IMR-90 (cell line): ENCODE data around the gene PIEZO2. TPM values are rescaled to one million over a fixed set of nuclear protein-coding genes. Genes with fewer than 3 reads are reported as not detected.

ENCODE experiments used
- ATAC-seq: fragments of 200-7000 bp; cut with Tn5 transposase; 2 replicates; pipeline ENCODE4 v1.9.1; 2020; ENCODE audit warnings: low read depth, mild to moderate bottlenecking, moderate library complexity
- BruUV-seq: library from RNA; stranded (reverse); fragments of 400-500 nt; replicated peaks from 2 replicates; lab custom pipeline; 2021; lab: Mats Ljungman, UMichigan
- CTCF ChIA-PET: fragments of 300-600 bp; formaldehyde crosslinking; extraction: SDS; loops from one replicate; lab custom pipeline; 2021; ENCODE audit warnings: antibody characterized with exemption; lab: Yijun Ruan, JAX
- POLR2A ChIA-PET: fragments of 300-600 bp; sonication (Branson Sonifier 250); formaldehyde crosslinking; loops from one replicate; lab custom pipeline; 2022; ENCODE audit warnings: antibody characterized with exemption; ENCODE audit not compliant: unreplicated experiment; lab: Charles Lee
- DNase-seq: peaks from one replicate; pipeline ENCODE4 v3.0.0; 2013
- H2AFZ ChIP-seq: replicated peaks from 2 replicates; pipeline ENCODE3; 2013; ENCODE audit warnings: low read length, mild to moderate bottlenecking; ENCODE audit not compliant: poor library complexity
- H2AK5ac ChIP-seq: 2 replicates; pipeline ENCODE4 v1.6.1; 2013; ENCODE audit warnings: low read depth, low read length, inconsistent platforms
- H2AK9ac ChIP-seq: replicated peaks from 2 replicates; pipeline ENCODE3; 2013; ENCODE audit warnings: mild to moderate bottlenecking, low read depth, low read length, moderate library complexity; ENCODE audit not compliant: poor library complexity
- H2BK120ac ChIP-seq: 2 replicates; pipeline ENCODE4 v1.6.1; 2013; ENCODE audit warnings: low read depth, low read length, inconsistent platforms
- H2BK15ac ChIP-seq: 3 replicates; pipeline ENCODE4 v1.6.1; 2013; ENCODE audit warnings: low read depth, low read length, inconsistent platforms
- H2BK20ac ChIP-seq: 2 replicates; pipeline ENCODE4 v1.6.1; 2013; ENCODE audit warnings: low read depth, mild to moderate bottlenecking, inconsistent platforms, low read length, moderate library complexity
- H2BK5ac ChIP-seq: 2 replicates; pipeline ENCODE4 v1.6.1; 2013; ENCODE audit warnings: mild to moderate bottlenecking, low read depth, low read length, inconsistent platforms; ENCODE audit not compliant: poor library complexity, severe bottlenecking
- H3K14ac ChIP-seq: replicated peaks from 2 replicates; pipeline ENCODE4 v1.6.1; 2013; ENCODE audit warnings: low read depth, low read length, inconsistent platforms
- H3K18ac ChIP-seq: 2 replicates; pipeline ENCODE4 v1.6.1; 2013; ENCODE audit warnings: low read depth, low read length, control low read depth
- H3K23ac ChIP-seq: 2 replicates; pipeline ENCODE4 v1.6.1; 2013; ENCODE audit warnings: low read depth, low read length, inconsistent platforms
- H3K27ac ChIP-seq: 2 replicates; pipeline ENCODE4 v1.5.1; 2013; ENCODE audit warnings: mild to moderate bottlenecking, control low read depth, low read length; ENCODE audit not compliant: insufficient read depth
- H3K27me3 ChIP-seq: 2 replicates; pipeline ENCODE4 v1.6.1; 2013; ENCODE audit warnings: low read length; ENCODE audit not compliant: control insufficient read depth, insufficient read depth
- H3K36me3 ChIP-seq: 2 replicates; pipeline ENCODE4 v1.6.1; 2013; ENCODE audit warnings: low read length, mixed read lengths; ENCODE audit not compliant: control insufficient read depth, insufficient read depth
- H3K4ac ChIP-seq: 2 replicates; pipeline ENCODE4 v1.6.1; 2013; ENCODE audit warnings: low read depth, low read length, inconsistent platforms
- H3K4me1 ChIP-seq: 2 replicates; pipeline ENCODE4 v1.6.1; 2013; ENCODE audit warnings: low read length, mixed read lengths; ENCODE audit not compliant: control insufficient read depth, insufficient read depth
- H3K4me2 ChIP-seq: 2 replicates; pipeline ENCODE4 v1.6.1; 2013; ENCODE audit warnings: low read depth, mild to moderate bottlenecking, control low read depth, low read length, moderate library complexity
- H3K4me3 ChIP-seq: 2 replicates; pipeline ENCODE4 v1.5.1; 2013; ENCODE audit warnings: low read depth, mild to moderate bottlenecking, control low read depth, low read length, moderate library complexity; ENCODE audit not compliant: insufficient read depth
- H3K56ac ChIP-seq: 2 replicates; pipeline ENCODE4 v1.6.1; 2013; ENCODE audit warnings: low read length, inconsistent platforms; ENCODE audit not compliant: insufficient read depth; ENCODE audit errors: extremely low read depth
- H3K79me1 ChIP-seq, 2 experiments: 2 replicates each; pipeline ENCODE4 v1.6.1; 2013; ENCODE audit warnings: low read length in 2 of 2, inconsistent platforms in 1 of 2, low read depth in 1 of 2
- H3K9ac ChIP-seq: 2 replicates; pipeline ENCODE4 v1.6.1; 2013; ENCODE audit warnings: low read depth, low read length, control low read depth
- H3K9me1 ChIP-seq: 2 replicates; pipeline ENCODE4 v1.6.1; 2013; ENCODE audit warnings: low read length, inconsistent platforms; ENCODE audit not compliant: insufficient read depth
- H3K9me3 ChIP-seq: 2 replicates; pipeline ENCODE4 v1.6.1; 2013; ENCODE audit warnings: low read length; ENCODE audit not compliant: control insufficient read depth, insufficient read depth
- H4K20me1 ChIP-seq: 2 replicates; pipeline ENCODE4 v1.6.1; 2013; ENCODE audit warnings: low read length, inconsistent platforms; ENCODE audit not compliant: insufficient read depth
- H4K5ac ChIP-seq: 2 replicates; pipeline ENCODE4 v1.6.1; 2013; ENCODE audit warnings: mild to moderate bottlenecking, low read depth, low read length, control low read depth
- H4K8ac ChIP-seq, 2 experiments: 2 replicates each; pipeline ENCODE4 v1.6.1; 2013; ENCODE audit warnings: low read depth in 2 of 2, low read length in 2 of 2, control low read depth in 1 of 2, inconsistent platforms in 1 of 2
- H4K91ac ChIP-seq: 2 replicates; pipeline ENCODE4 v1.6.1; 2013; ENCODE audit warnings: low read depth, low read length, inconsistent platforms; ENCODE audit not compliant: insufficient read depth
- BHLHE40 ChIP-seq: fragments of 150-350 bp; IDR thresholded peaks from 2 replicates; pipeline ENCODE4 v1.6.1; 2016; ENCODE audit warnings: mild to moderate bottlenecking, low read depth, low read length
- FOS ChIP-seq: fragments of 150-350 bp; IDR thresholded peaks from 2 replicates; pipeline ENCODE4 v1.6.1; 2016; ENCODE audit warnings: low read depth, low read length
- WGBS, 2 experiments: methylation state at CpG; one replicate each; pipeline versions ENCODE4 v1.1.5 to v1.1.7; 2013; ENCODE audit warnings: missing lambda C conversion rate in 2 of 2; ENCODE audit not compliant: insufficient read length in 1 of 2; ENCODE audit errors: extremely low coverage in 2 of 2; 5-methylcytosine and 5-hydroxymethylcytosine counted together
- dilution Hi-C: fragments of 300-500 bp; cut with HindIII; formaldehyde crosslinking; loops from one replicate; pipeline ENCODE4 v1.14.3; 2018; ENCODE audit warnings: low sequenced_read_pairs; ENCODE audit not compliant: unreplicated experiment
- in situ Hi-C: fragments of 300-500 bp; cut with MboI; formaldehyde crosslinking; loops from 3 replicates; pipeline ENCODE4 v1.14.3; 2019; ENCODE audit warnings: low sequenced_read_pairs, inconsistent platforms, mixed read lengths
- intact Hi-C: fragments of 100-400 bp; cut with micrococcal nuclease; formaldehyde crosslinking; loops from 2 replicates; pipeline ENCODE4 v1.10.0; 2022
- polyA plus RNA-seq, 3 experiments: library from polyadenylated mRNA; depleted of rRNA; stranded (reverse); fragments of >200 nt; gene quantifications; 2 replicates each; pipeline ENCODE4 v1.2.3, GENCODE V29; 2012; ENCODE audit warnings: low replicate concordance in 1 of 3
- total RNA-seq: library from RNA; depleted of rRNA; stranded (reverse); fragments of >200 nt; gene quantifications from 2 replicates; pipeline ENCODE4 v1.2.3, GENCODE V29; 2012

The PIEZO2 gene
- total and polyA plus RNA-seq, 2 of the 4 experiments (the other 2 are of a cell fraction), result 2.4 to 4.1 TPM

GRCh38 chr18:11052800-11053199 is 96.6 kb downstream of the PIEZO2 start:
- TF ChIP-seq FOS (peak; percentile 37; the same call in 1 of the 2 replicates), BHLHE40 (no peak)
- peaks cover 0 to 2% of the 10 kb centered on the region in 2 experiments; a peak in 2 of 4 replicates for H3K79me1 ChIP-seq
- peaks cover 4% of the 10 kb centered on the region; the same call in 1 of the 2 replicates for H3K4me1 ChIP-seq
- peak; percentile 81 for DNase-seq
- H2AK5ac ChIP-seq, result no peak overlapping the region
- no peak overlapping the region for H4K8ac ChIP-seq
- intact Hi-C loops, result no loop called here
- H3K27me3 ChIP-seq, result no peaks in the 10 kb centered on the region
- no peaks in the 10 kb centered on the region for H4K20me1 ChIP-seq
- H3K9me1 ChIP-seq, result peaks cover 2% of the 10 kb centered on the region
- H2BK5ac ChIP-seq, result no peak overlapping the region
- no peak overlapping the region for H3K18ac ChIP-seq
- WGBS, 2 experiments, result 18% methylated on average over 2 of the region's 3 CpGs; no CpG with 5 or more reads in 1 of the 2 experiments
- no peak overlapping the region for H4K5ac ChIP-seq
- no peaks in the 10 kb centered on the region for H3K9me3 ChIP-seq
- H3K14ac ChIP-seq, result no peak overlapping the region
- no peak overlapping the region for H2AFZ ChIP-seq
- ChIA-PET CTCF (interaction anchor here (1.0 to 2.5 kb wide), 2 partner anchors 12 to 201 kb away, joined by 4 to 7 read pairs; no protein-coding TSS in a partner anchor), POLR2A (no interaction called here)
- no peak overlapping the region for H4K91ac ChIP-seq
- in situ Hi-C loops, result no loop called here
- no peak overlapping the region for H2BK20ac ChIP-seq
- no peak overlapping the region for H3K4me3 ChIP-seq
- H3K23ac ChIP-seq, result no peak overlapping the region
- no peak overlapping the region for H3K4me2 ChIP-seq
- no peak overlapping the region for H2BK15ac ChIP-seq
- H2BK120ac ChIP-seq, result no peak overlapping the region
- H2AK9ac ChIP-seq, result no peak overlapping the region
- H3K27ac ChIP-seq, result no peak overlapping the region
- dilution Hi-C loops, result no loop called here
- BruUV-seq, result no TSS peak
- no peak overlapping the region for H3K9ac ChIP-seq
- H3K56ac ChIP-seq, result no peak overlapping the region
- no peak for ATAC-seq
- H3K4ac ChIP-seq, result no peak overlapping the region
- H3K36me3 ChIP-seq, result no peaks in the 10 kb centered on the region
